Measurements from ENCODE around the gene ETNK2. TPM values are rescaled to one million over a fixed set of nuclear protein-coding genes. Genes with fewer than 3 reads are reported as not detected.

The ETNK2 gene
- total RNA-seq, 6 experiments from 2014 or later = 30.9 to 231 (median 98.9) TPM

GRCh38 chr1:204190212-204191211 is 38.7 kb upstream of the ETNK2 start:
- Histone ChIP-seq H3K27me3 (no peaks in the 10 kb centered on the region), H3K4me1 (peaks cover 0 to 6% (median 0%) of the 10 kb centered on the region in 4 donors), H3K4me3 (peak overlapping the region in 2 of 3 donors; percentile 21 to 37), H3K27ac (no peak overlapping the region), H3K9me3 (no peaks in the 10 kb centered on the region), H3K36me3 (no peaks in the 10 kb centered on the region)
- DNase-seq = peak in 2 of 3 donors; percentile 54 to 59
- intact Hi-C loops (cut with DNase I) = no loop called here
- WGBS (ENCODE audit: insufficient coverage, low coverage, low lambda C conversion rate, missing lambda C conversion rate) = 41% methylated on average over 11 of the region's 44 CpGs
- peak; percentile 67 to 78 (median 75) for ATAC-seq
- TF ChIP-seq POLR2A (IDR thresholded peaks at IDR 0.05) (no peak), CTCF (IDR thresholded peaks at IDR 0.05) (no peak)

GRCh38 chr1:204188959-204189639 is 37.3 kb upstream of the ETNK2 start:
- intact Hi-C loops (cut with DNase I) = no loop called here
- peaks cover 0 to 6% (median 0%) of the 10 kb centered on the region in 4 donors for H3K4me1 ChIP-seq
- no peaks in the 10 kb centered on the region for H3K9me3 ChIP-seq
- no peak overlapping the region for H3K4me3 ChIP-seq
- no peak overlapping the region for H3K27ac ChIP-seq
- no peak for DNase-seq
- no peak for TF ChIP-seq CTCF (IDR thresholded peaks at IDR 0.05)
- TF ChIP-seq POLR2A (IDR thresholded peaks at IDR 0.05) = no peak
- ATAC-seq = no peak
- no peaks in the 10 kb centered on the region for H3K27me3 ChIP-seq
- WGBS (ENCODE audit: insufficient coverage, low coverage, low lambda C conversion rate, missing lambda C conversion rate) = 63% methylated on average over 8 of the region's 11 CpGs
- no peaks in the 10 kb centered on the region for H3K36me3 ChIP-seq

GRCh38 chr1:204186597-204186996 is 34.8 kb upstream of the ETNK2 start:
- Histone ChIP-seq H3K27ac (no peak overlapping the region), H3K9me3 (no peaks in the 10 kb centered on the region), H3K4me3 (no peak overlapping the region), H3K4me1 (peaks cover 0 to 6% (median 0%) of the 10 kb centered on the region in 4 donors), H3K36me3 (no peaks in the 10 kb centered on the region), H3K27me3 (no peaks in the 10 kb centered on the region)
- TF ChIP-seq POLR2A (IDR thresholded peaks at IDR 0.05) (no peak), CTCF (IDR thresholded peaks at IDR 0.05) (no peak)
- ATAC-seq = no peak
- intact Hi-C loops (cut with DNase I) = no loop called here
- 44% methylated on average over 10 of the region's 10 CpGs for WGBS (ENCODE audit: insufficient coverage, low coverage, low lambda C conversion rate, missing lambda C conversion rate)
- DNase-seq = no peak

- intact Hi-C loops (cut with DNase I) = no loop called here
- 13% methylated on average over 1 of the region's 1 CpG for WGBS (ENCODE audit: insufficient coverage, low coverage, low lambda C conversion rate, missing lambda C conversion rate)
- no peak overlapping the region for H3K4me3 ChIP-seq
- ATAC-seq (no peak), DNase-seq (no peak)
- no peaks in the 10 kb centered on the region for H3K9me3 ChIP-seq
- TF ChIP-seq POLR2A (IDR thresholded peaks at IDR 0.05) (no peak), CTCF (IDR thresholded peaks at IDR 0.05) (no peak)
- no peaks in the 10 kb centered on the region for H3K4me1 ChIP-seq
- no peaks in the 10 kb centered on the region for H3K27me3 ChIP-seq
- H3K27ac ChIP-seq = no peak overlapping the region
- no peaks in the 10 kb centered on the region for H3K36me3 ChIP-seq
These were observed 29.3 kb upstream of the ETNK2 start for GRCh38 chr1:204181116-204181515.

Measured in right lobe of liver (tissue), 6 donors.